Frontal cortex (tissue), 4 donors: ENCODE results near the gene MMP23B. TPM values are rescaled to one million over a fixed set of nuclear protein-coding genes. Genes with fewer than 3 reads are reported as not detected.
A peak's percentile ranks its signal among the peaks of the same experiment; 100 is the strongest.
"Not testable (repeated sequence)": the region's sequence is repeated elsewhere in the genome, so short reads cannot be mapped to it uniquely, and the experiment has no call there.

Experiments used
- DNase-seq, 2 donors: peaks; one replicate each; pipeline ENCODE4 v3.0.0; 2012; ENCODE audit warnings: low spot score in 2 of 2
- FAIRE-seq: peaks from 2 replicates; lab custom pipeline; 2012; peaks lifted over from hg19 to GRCh38; lab: Jason Lieb, UNC
- total RNA-seq: library from RNA; depleted of rRNA; stranded (reverse); fragments of >200 nt; gene quantifications from one replicate; pipeline ENCODE4 v1.2.3, GENCODE V29; 2014
- donor health status: control.
- donor health status: control.
- donor health status: control.

The MMP23B gene
- 0.82 TPM for total RNA-seq

GRCh38 chr1:1631782-1632420 is at the start of gene MMP23B:
Gene MMP23B, plus strand, starts transcription at chr1:1632173. Its CDS starts 46 bp downstream, at chr1:1632219.
- no peak for DNase-seq
- no peak for FAIRE-seq

GRCh38 chr1:1582585-1583346 is 49.2 kb upstream of the MMP23B start:
- FAIRE-seq, result no peak
- no peak for DNase-seq

- FAIRE-seq (no peak), DNase-seq (no peak)
Measured at GRCh38 chr1:1583347-1584010, 48.5 kb upstream of the MMP23B start.

GRCh38 chr1:1591452-1591851 is 40.5 kb upstream of the MMP23B start:
- no peak for DNase-seq
- no peak for FAIRE-seq

GRCh38 chr1:1593834-1594601 is 38.0 kb upstream of the MMP23B start:
- FAIRE-seq (no peak), DNase-seq (no peak)

- FAIRE-seq, result no peak
- DNase-seq, result no peak
Measured at GRCh38 chr1:1594602-1595260, 37.2 kb upstream of the MMP23B start.

GRCh38 chr1:1595341-1595740 is 36.6 kb upstream of the MMP23B start:
- FAIRE-seq, DNase-seq: not testable (repeated sequence)

- no peak for DNase-seq
- FAIRE-seq, result no peak
Measured at GRCh38 chr1:1596493-1597274, 35.3 kb upstream of the MMP23B start.

GRCh38 chr1:1597275-1597930 is 34.6 kb upstream of the MMP23B start:
- FAIRE-seq (no peak), DNase-seq (no peak)

GRCh38 chr1:1598051-1598719 is 33.8 kb upstream of the MMP23B start:
- no peak for FAIRE-seq
- DNase-seq, result no peak

GRCh38 chr1:1598720-1599029 is 33.3 kb upstream of the MMP23B start:
- FAIRE-seq, result no peak

GRCh38 chr1:1599030-1599934 is 32.7 kb upstream of the MMP23B start:
- DNase-seq (peak in 1 of 2 donors; percentile 69), FAIRE-seq (no peak)

More at GRCh38 chr1:1598720-1599029, 33.3 kb upstream of the MMP23B start:
- no peak for DNase-seq

GRCh38 chr1:1599935-1600860 is 31.8 kb upstream of the MMP23B start, which contains the start of gene FNDC10:
Gene FNDC10, minus strand, starts transcription at chr1:1600135. Its CDS starts 120 bp downstream, at chr1:1600015.
- DNase-seq, result peak; percentile 65 to 71
- no peak for FAIRE-seq

GRCh38 chr1:1600861-1601563 is 31.0 kb upstream of the MMP23B start:
- no peak for FAIRE-seq
- DNase-seq, result no peak
